Measurements from ENCODE around the gene ANO3.

- no peak for TF ChIP-seq GATA1 (IDR thresholded peaks at IDR 0.05; ENCODE audit: low read depth, low read length)
- no peak for TF ChIP-seq POLR2A (IDR thresholded peaks at IDR 0.05; ENCODE audit: low read length)
Measured at GRCh38 chr11:26620282-26621045, 288.5 kb downstream of the ANO3 start.
